Activated gamma-delta T cell treated with anti-CD3 and anti-CD28 coated beads, Interleukin-2, amount 50 U/mL, for 16 hours (primary cell): ENCODE measurements around the gene MACROD2.

Source experiments
- DNase-seq: peaks from one replicate; pipeline ENCODE4 v3.0.0-alpha.2; 2020; ENCODE audit warnings: low read depth

MACROD2 gene

GRCh38 chr20:14336686-14337085, 341.4 kb downstream of the MACROD2 start:
- no peak for DNase-seq

- no peak for DNase-seq
Observed at GRCh38 chr20:14337400-14338171, 342.3 kb downstream of the MACROD2 start, which contains the start of gene FLRT3. Gene FLRT3 (minus strand): TSS chr20:14337612. CDS start chr20:14327506, 10,106 bp downstream.

DNA sequence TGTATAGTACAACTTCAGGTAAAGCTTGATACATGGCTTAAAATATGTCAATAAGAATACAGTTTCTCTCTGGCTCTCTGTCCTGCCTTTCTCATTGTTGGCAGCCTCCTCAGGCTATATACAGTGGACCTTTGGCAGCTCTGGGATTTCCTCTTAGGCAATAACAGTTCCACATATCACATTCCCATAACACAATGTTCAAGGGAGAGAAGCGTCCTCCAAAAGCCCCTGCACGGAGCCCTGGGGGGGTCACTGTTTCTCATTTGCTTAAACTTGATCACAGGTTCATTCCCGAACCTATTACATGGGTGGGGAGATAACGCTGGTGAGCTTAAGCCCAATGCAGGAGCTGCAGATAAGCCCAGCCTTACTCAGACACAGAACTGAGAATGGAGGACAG, 346.5 kb downstream of the MACROD2 start:
- no peak for DNase-seq

- no peak for DNase-seq
Observed at GRCh38 chr20:14342918-14343317, 347.6 kb downstream of the MACROD2 start.

DNA sequence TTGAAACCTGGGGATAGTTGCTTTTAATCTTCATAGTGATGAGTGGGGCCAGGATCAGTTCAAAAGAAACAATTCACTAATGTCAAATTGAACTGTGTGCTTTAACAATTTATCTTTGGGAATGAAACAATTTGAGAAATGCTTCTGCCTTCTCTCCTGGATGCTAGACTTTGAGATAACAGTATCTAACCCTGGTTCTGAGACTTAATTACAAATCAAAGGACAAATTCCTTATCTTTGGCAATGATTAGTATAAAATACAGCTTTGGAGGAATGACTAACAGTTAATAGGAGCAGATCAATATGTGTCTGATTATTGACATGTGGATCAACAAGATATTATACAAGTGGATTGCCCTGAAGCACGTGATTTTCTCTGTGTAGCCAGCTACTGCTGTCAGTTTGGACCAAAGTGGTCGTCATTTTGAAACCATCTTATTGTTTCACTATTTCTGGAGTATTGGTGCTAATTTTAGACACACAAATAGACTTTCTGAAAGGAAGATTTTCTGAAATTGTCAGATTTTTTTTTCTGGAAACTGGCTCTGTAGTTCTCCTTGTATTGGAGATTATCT, 348.3 kb downstream of the MACROD2 start:
- DNase-seq, result no peak

GRCh38 chr20:14344746-14345145, 349.4 kb downstream of the MACROD2 start:
- no peak for DNase-seq

GRCh38 chr20:14355791-14356190, 360.5 kb downstream of the MACROD2 start:
- DNase-seq, result no peak

DNA sequence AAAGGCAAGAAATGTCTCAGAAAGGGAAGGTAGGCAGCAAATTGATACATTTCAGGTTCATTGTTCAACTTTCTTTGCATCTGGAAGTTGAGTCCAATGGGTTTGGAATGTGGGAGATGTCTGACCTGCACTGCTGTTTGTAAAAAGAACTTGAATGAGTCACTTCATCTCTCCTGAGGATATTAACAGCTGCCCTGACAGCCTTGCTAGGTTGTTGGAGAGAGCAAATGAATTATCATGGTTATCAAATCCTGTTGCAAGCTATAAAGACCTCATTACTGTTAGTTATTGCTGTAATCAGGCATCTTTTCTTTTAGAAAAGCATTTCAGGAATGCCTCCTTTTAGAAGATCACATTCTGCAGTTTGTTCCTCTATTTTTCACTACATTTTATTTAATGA, 365.1 kb downstream of the MACROD2 start:
- no peak for DNase-seq

DNA sequence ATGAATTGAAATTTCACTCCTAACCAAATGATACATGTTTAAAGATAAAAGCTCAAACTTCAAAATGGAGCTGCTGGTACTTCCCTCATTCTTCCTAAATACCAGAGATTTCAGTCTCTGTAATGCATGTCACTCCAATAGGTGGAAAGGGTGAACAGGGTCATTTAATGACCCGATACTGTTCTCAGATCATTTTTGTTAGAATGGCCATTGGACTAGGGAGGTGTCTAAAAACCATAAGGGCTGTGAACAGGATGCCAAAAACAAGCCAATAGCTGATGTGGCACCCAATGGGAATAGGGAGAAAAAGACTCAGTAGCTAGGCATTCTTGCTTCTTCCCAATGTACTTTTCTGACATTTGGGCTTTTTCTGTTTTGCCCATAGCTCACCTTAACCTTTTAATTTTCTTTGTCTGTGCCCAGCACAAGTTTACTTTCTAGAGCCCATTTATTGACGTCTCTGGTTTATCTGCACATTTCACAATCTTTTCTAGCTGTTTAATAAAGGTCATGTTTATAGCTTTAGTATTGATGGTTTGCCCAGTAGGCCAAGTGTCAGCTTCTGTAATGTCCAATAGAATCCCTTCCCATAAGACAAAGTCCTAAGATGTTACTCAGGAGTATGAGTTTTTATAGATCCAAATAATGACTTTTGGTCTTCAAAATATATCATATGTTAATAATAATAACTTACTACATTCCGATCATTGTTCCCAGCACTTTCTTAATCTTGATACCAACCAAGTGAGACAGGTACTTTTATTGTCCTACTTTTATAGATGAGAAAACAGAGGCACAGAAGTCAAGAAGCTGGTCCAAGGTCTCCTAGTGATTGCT, 366.4 kb downstream of the MACROD2 start:
- DNase-seq, result no peak

- no peak for DNase-seq
Observed at GRCh38 chr20:14374196-14374595, 378.9 kb downstream of the MACROD2 start.

DNA sequence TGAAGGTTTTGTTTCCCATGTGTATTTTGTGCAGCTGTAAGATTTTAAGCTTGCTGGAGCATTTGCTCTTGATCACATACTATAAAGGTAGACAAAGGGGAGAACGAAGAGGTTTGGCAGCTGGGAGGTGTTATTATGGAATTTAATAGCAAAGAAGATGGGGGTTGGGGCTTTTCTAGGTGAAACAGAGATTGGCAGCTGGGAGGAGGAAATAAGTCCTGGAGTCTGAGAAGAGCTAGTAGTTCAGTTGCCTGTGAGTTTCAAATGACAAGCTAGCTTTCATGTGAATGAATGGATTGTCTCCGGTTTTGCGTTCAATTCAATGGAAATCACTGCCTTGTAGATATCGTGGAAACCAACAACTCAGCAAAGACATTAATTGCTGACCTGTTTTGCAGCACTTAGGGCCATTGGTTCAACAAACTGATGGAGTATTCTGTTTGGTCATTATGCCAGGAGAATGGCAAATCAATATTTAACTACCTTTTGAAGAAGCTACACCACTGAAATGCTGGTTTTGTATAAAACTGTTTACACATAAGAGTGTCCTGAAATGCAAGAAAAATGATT, 380.2 kb downstream of the MACROD2 start:
- DNase-seq, result no peak

DNA sequence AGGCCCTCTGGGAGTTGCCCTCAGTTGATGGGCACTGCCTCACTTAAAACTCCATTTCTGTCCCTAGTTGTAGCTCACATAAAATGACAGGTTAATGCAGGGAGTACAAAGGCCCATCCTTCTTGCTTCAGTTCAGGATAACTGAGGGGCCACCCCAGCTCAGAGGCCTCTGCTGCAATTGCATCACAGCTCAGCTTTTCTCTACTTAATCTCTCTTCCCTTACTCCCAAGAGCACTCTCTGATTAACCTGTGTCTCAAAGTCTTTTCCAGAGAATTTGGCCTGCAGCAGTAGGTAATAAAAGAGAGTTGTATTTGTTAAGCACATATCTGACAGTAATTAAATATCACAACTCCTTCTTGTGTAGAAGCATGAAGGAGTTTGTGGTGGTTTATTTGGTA, 383.0 kb downstream of the MACROD2 start:
- DNase-seq, result no peak

GRCh38 chr20:14383335-14383734, 388.0 kb downstream of the MACROD2 start:
- DNase-seq, result no peak

GRCh38 chr20:14384416-14385175, 389.3 kb downstream of the MACROD2 start:
- DNase-seq, result no peak

DNA sequence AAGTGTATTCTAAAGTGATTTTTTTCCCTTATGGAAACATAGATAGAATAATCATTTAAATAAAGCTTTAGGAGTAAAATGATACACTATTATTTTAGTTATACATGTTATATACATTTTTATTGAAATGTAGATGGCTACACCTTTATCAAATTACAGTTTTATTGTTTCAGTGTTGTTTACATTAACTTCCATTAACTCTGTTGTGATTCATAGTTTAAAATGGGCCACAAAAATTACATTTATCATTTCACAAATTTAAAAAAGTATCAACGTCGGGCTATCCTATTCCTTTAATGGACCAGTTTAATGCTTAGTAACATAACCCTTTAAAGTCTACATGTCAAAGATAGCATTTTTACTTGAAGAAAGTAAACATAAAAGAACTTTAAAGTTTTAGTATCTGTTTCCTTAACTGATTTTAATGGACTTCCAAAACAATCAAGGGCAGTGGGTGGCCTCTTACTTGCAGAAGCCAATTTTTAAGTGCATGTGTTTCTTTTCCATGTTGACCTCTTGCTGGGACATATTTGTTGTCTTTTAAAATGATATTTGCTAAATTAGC, 389.9 kb downstream of the MACROD2 start:
- DNase-seq, result no peak

- DNase-seq, result no peak
Observed at GRCh38 chr20:14386726-14387125, 391.4 kb downstream of the MACROD2 start.

DNA sequence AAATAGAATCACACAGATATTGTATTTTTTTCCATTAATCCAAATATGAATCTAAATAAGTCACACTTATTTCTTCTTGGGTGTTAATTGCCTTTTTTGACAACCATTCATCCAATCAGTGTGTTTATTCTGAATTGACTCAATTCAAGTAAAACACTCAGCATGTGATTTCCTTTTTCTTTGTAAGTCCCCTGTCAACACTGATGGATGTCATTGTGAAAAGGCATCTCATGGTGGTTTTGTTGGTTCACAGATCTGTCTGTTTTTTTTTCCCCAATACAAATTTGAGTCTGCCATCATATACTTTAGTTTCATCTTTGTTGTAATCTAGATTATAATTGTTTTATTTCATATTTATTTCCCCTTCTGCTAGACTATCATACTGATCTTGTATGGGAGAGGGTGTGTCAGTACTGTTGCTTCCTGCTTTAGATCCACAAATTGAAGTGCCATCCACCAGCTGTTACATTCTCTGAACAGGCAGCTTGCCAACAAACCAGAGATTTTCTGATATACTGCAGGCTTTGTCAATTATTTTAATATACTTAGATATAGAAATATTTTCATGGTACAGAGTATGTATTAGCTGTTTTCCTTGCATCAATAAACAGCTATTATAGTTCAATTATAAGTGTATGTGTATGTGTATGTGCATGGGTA, 406.3 kb downstream of the MACROD2 start:
- no peak for DNase-seq

GRCh38 chr20:14404515-14404914, 409.2 kb downstream of the MACROD2 start:
- no peak for DNase-seq

DNA sequence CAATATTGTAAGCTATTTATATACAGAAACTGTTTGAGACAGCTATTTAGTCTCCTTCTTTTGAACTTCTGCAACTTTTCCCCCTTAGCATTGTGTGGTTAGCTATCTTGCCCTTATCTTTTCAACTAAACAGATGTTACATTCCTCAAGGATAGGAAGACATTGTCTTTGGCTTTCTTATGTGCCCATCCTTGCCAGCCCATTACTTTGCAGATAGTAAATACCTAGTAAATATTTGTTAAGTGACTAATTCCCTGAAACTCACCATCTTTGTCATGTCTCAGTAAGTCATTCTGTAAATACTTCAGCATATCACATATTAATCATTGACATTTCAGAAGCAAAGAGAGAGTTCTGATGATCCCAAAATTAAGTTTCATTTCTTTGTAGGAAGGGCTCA, 411.2 kb downstream of the MACROD2 start:
- no peak for DNase-seq

DNA sequence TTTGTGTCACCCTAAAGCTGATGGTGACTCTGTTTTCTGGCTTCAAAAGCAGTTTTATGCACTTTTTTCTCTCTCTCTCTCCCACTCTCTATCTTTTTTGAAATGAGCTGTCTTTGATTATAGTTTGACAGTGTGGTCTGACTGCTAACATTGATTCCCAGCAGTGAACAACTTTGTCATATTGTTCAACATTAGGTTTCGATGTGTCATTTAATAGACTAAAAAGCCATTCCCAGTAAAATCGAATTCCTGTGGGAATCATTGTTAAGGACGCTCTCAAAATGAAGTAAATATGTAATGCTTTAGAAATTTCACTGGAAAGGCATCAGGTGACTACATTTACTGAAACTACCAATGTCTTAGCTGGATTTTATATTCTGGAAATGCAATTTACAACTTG, 412.0 kb downstream of the MACROD2 start:
- no peak for DNase-seq
